Keratinocyte (primary cell): Measurements from ENCODE around the gene SLC40A1. TPM values are rescaled to one million over a fixed set of nuclear protein-coding genes. Genes with fewer than 3 reads are reported as not detected.

Experiments used
- DNase-seq: peaks from one replicate; pipeline ENCODE4 v3.0.0-alpha.2; 2011; ENCODE audit warnings: low read depth, missing footprints, low spot score
- FAIRE-seq: peaks from 2 replicates; lab custom pipeline; 2011; peaks lifted over from hg19 to GRCh38; lab: Jason Lieb, UNC
- H2AFZ ChIP-seq: 2 replicates; pipeline ENCODE4 v1.6.0; 2012; ENCODE audit warnings: low read length, control low read depth, inconsistent platforms; ENCODE audit not compliant: control insufficient read depth
- H3K27ac ChIP-seq: 2 replicates; pipeline ENCODE4 v1.5.1; 2011; ENCODE audit warnings: low read length; ENCODE audit not compliant: control insufficient read depth, insufficient read depth
- H3K27me3 ChIP-seq: 3 replicates; pipeline ENCODE4 v1.6.0; 2011; ENCODE audit warnings: low read length; ENCODE audit not compliant: control insufficient read depth, insufficient read depth; ENCODE audit errors: extremely low read depth
- H3K36me3 ChIP-seq, 2 experiments: 2 replicates in 1 of 2; 3 replicates in 1 of 2; pipeline ENCODE4 v1.5.1; 2011; ENCODE audit warnings: low read length in 2 of 2, mild to moderate bottlenecking in 1 of 2; ENCODE audit not compliant: control insufficient read depth in 2 of 2, insufficient read depth in 2 of 2; ENCODE audit errors: extremely low read depth in 1 of 2
- H3K4me1 ChIP-seq: 3 replicates; pipeline ENCODE4 v1.5.1; 2011; ENCODE audit warnings: low read length; ENCODE audit not compliant: control insufficient read depth, insufficient read depth; ENCODE audit errors: extremely low read depth
- H3K4me2 ChIP-seq: 3 replicates; pipeline ENCODE4 v1.6.0; 2011; ENCODE audit warnings: low read depth, low read length; ENCODE audit not compliant: control insufficient read depth, insufficient read depth; ENCODE audit errors: extremely low read depth
- H3K4me3 ChIP-seq, 3 experiments: fragments of 200-600 bp in 1 of 3; sonication (generic) in 1 of 3; 2 replicates in 2 of 3; 3 replicates in 1 of 3; pipeline ENCODE4 v1.5.1; 2011 to 2016; ENCODE audit warnings: low read length in 3 of 3, mild to moderate bottlenecking in 3 of 3, control low read depth in 2 of 3, inconsistent platforms in 1 of 3, low read depth in 1 of 3, mixed read lengths in 1 of 3, mixed run types in 1 of 3, moderate library complexity in 1 of 3; ENCODE audit not compliant: control insufficient read depth in 2 of 3, insufficient read depth in 2 of 3; ENCODE audit errors: extremely low read depth in 1 of 3
- H3K79me2 ChIP-seq: 2 replicates; pipeline ENCODE4 v1.6.0; 2012; ENCODE audit warnings: low read length; ENCODE audit not compliant: control insufficient read depth, insufficient read depth
- H3K9ac ChIP-seq: 3 replicates; pipeline ENCODE4 v1.6.0; 2011; ENCODE audit warnings: low read length; ENCODE audit not compliant: control insufficient read depth, insufficient read depth; ENCODE audit errors: extremely low read depth
- H3K9me1 ChIP-seq: 3 replicates; pipeline ENCODE4 v1.6.0; 2011; ENCODE audit warnings: low read length; ENCODE audit not compliant: control insufficient read depth, insufficient read depth; ENCODE audit errors: extremely low read depth
- H3K9me3 ChIP-seq: 2 replicates; pipeline ENCODE4 v1.5.1; 2012; ENCODE audit warnings: low read depth, low read length; ENCODE audit not compliant: control insufficient read depth
- H4K20me1 ChIP-seq: 3 replicates; pipeline ENCODE4 v1.6.0; 2011; ENCODE audit warnings: low read length; ENCODE audit not compliant: control insufficient read depth, insufficient read depth; ENCODE audit errors: extremely low read depth
- CTCF ChIP-seq, 3 experiments: IDR thresholded peaks in 1 of 3; conservative IDR thresholded peaks in 1 of 3; optimal IDR thresholded peaks in 1 of 3; 2 replicates in 2 of 3; 3 replicates in 1 of 3; pipeline versions ENCODE3 to v1.5.1; 2011; ENCODE audit warnings: low read length in 3 of 3, mild to moderate bottlenecking in 3 of 3, moderate library complexity in 2 of 3, control low read depth in 1 of 3, inconsistent platforms in 1 of 3; ENCODE audit not compliant: insufficient read depth in 2 of 3; ENCODE audit errors: extremely low read depth in 1 of 3
- EZH2 ChIP-seq: IDR thresholded peaks from one replicate; pipeline ENCODE4 v1.6.1; 2012; ENCODE audit warnings: inconsistent platforms, mild to moderate bottlenecking, low read length, moderate library complexity
- dilution Hi-C: fragments of 300-500 bp; cut with MboI; formaldehyde crosslinking; loops from one replicate; pipeline ENCODE4 v1.7.0; 2020; ENCODE audit warnings: low sequenced_read_pairs; ENCODE audit not compliant: extremely low pct_ligation_motif_present
- polyA plus RNA-seq, 5 experiments: library from polyadenylated mRNA; depleted of rRNA in 3 of 5; stranded (reverse) in 3 of 5; stranded (forward) in 1 of 5; unstranded in 1 of 5; fragments of >200 nt; gene quantifications; 1 replicate in 1 of 5; 2 replicates in 3 of 5; 3 replicates in 1 of 5; pipeline versions ENCODE4 v1.2.1 to v1.2.3, GENCODE V29; 2011 to 2012; ENCODE audit warnings: missing spikeins in 2 of 5, low read depth in 1 of 5, low replicate concordance in 1 of 5

The SLC40A1 gene
- polyA plus RNA-seq, 1 donor (not counting 4 experiments of a cell fraction or from before 2014, with no cell fraction given): 0.09 TPM

- dilution Hi-C loops: no loop called here
- DNase-seq: no peak
- Histone ChIP-seq H3K4me2 (no peak overlapping the region), H3K27me3 (no peaks in the 10 kb centered on the region), H3K27ac (no peak overlapping the region), H3K4me1 (peaks cover 14% of the 10 kb centered on the region), H3K36me3 (no peaks in the 10 kb centered on the region), H4K20me1 (no peaks in the 10 kb centered on the region), H3K4me3 (no peak overlapping the region), H3K9me3 (no peaks in the 10 kb centered on the region), H3K9ac (no peak overlapping the region), H3K9me1 (no peaks in the 10 kb centered on the region), H3K79me2 (no peaks in the 10 kb centered on the region), H2AFZ (no peak overlapping the region)
- FAIRE-seq: no peak
- no peak for TF ChIP-seq EZH2
- no peak for TF ChIP-seq CTCF (optimal IDR thresholded peaks at IDR 0.05 in 1 of 3, IDR thresholded peaks at IDR 0.05 in 1 of 3, conservative IDR thresholded peaks at IDR 0.05 in 1 of 3; ENCODE audit: extremely low read depth in 1 of 3, insufficient read depth in 2 of 3, low read length in 3 of 3)
Measured at GRCh38 chr2:189609423-189609816, 28.8 kb upstream of the SLC40A1 start.

GRCh38 chr2:189608795-189609422 lies 28.3 kb upstream of the SLC40A1 start:
- no peaks in the 10 kb centered on the region for H3K9me1 ChIP-seq
- H2AFZ ChIP-seq: no peak overlapping the region
- no peak for DNase-seq

More at GRCh38 chr2:189608795-189609422, 28.3 kb upstream of the SLC40A1 start:
- FAIRE-seq: no peak
- H3K4me1 ChIP-seq: peaks cover 14% of the 10 kb centered on the region
- no peak overlapping the region for H3K4me3 ChIP-seq
- H3K27me3 ChIP-seq: no peaks in the 10 kb centered on the region
- no peaks in the 10 kb centered on the region for H3K79me2 ChIP-seq
- no peak overlapping the region for H3K9ac ChIP-seq
- dilution Hi-C loops: no loop called here
- H3K9me3 ChIP-seq: no peaks in the 10 kb centered on the region
- no peaks in the 10 kb centered on the region for H3K36me3 ChIP-seq
- no peak for TF ChIP-seq EZH2
- TF ChIP-seq CTCF (optimal IDR thresholded peaks at IDR 0.05 in 1 of 3, IDR thresholded peaks at IDR 0.05 in 1 of 3, conservative IDR thresholded peaks at IDR 0.05 in 1 of 3; ENCODE audit: extremely low read depth in 1 of 3, insufficient read depth in 2 of 3, low read length in 3 of 3): no peak
- H4K20me1 ChIP-seq: no peaks in the 10 kb centered on the region
- H3K4me2 ChIP-seq: no peak overlapping the region
- H3K27ac ChIP-seq: no peak overlapping the region
